ENCODE results near the gene ZNF546.

The ZNF546 gene

GRCh38 chr19:40056505-40056904 lies 59.6 kb downstream of the ZNF546 start:
- DNase-seq, result no peak

GRCh38 chr19:40057166-40057565 lies 60.3 kb downstream of the ZNF546 start:
- no peak for DNase-seq

- no peak for DNase-seq
Observed at GRCh38 chr19:40059624-40060023, 62.8 kb downstream of the ZNF546 start.

GRCh38 chr19:40070058-40070457 lies 73.2 kb downstream of the ZNF546 start:
- DNase-seq, result no peak
